ENCODE measurements around the gene DCUN1D5. TPM values are rescaled to one million over a fixed set of nuclear protein-coding genes. Genes with fewer than 3 reads are reported as not detected.

DCUN1D5 gene
- total RNA-seq, 4 donors from 2014 or later, result 27.6 to 50.1 (median 33.8) TPM

GRCh38 chr11:103110391-103110790 is 18.4 kb upstream of the DCUN1D5 start:
- H3K36me3 ChIP-seq, result no peaks in the 10 kb centered on the region
- H3K9me3 ChIP-seq, result no peaks in the 10 kb centered on the region
- H3K4me3 ChIP-seq, result peak overlapping the region in 1 of 4 donors; percentile 74
- H3K27me3 ChIP-seq, result no peaks in the 10 kb centered on the region
- peaks cover 0 to 9% (median 0%) of the 10 kb centered on the region in 4 donors for H3K4me1 ChIP-seq
- DNase-seq, result no peak
- no peak overlapping the region for H3K27ac ChIP-seq
- TF ChIP-seq POLR2A (IDR thresholded peaks at IDR 0.05) (no peak), CTCF (IDR thresholded peaks at IDR 0.05) (no peak)

- peaks cover 0 to 9% (median 0%) of the 10 kb centered on the region in 4 donors for H3K4me1 ChIP-seq
- TF ChIP-seq POLR2A (IDR thresholded peaks at IDR 0.05) (no peak), CTCF (IDR thresholded peaks at IDR 0.05) (no peak)
- H3K27ac ChIP-seq, result peak overlapping the region; percentile 3 to 75 (median 28)
- H3K9me3 ChIP-seq, result no peaks in the 10 kb centered on the region
- no peaks in the 10 kb centered on the region for H3K27me3 ChIP-seq
- DNase-seq, result peak in 2 of 3 donors; percentile 16 to 44
- H3K36me3 ChIP-seq, result no peaks in the 10 kb centered on the region
- H3K4me3 ChIP-seq, result peak overlapping the region; percentile 54 to 74 (median 59)
Observed at GRCh38 chr11:103109818-103110388, 17.9 kb upstream of the DCUN1D5 start.

- Histone ChIP-seq H3K27ac (peak within 1 kb of the TSS; percentile 3 to 75 (median 28)), H3K4me3 (peak within 1 kb of the TSS; percentile 54 to 74 (median 59)), H3K36me3 (no peaks in the 10 kb centered on the region), H3K9me3 (no peaks in the 10 kb centered on the region), H3K27me3 (no peaks in the 10 kb centered on the region), H3K4me1 (peaks cover 0 to 9% (median 0%) of the 10 kb centered on the region in 4 donors)
- DNase-seq, result peak; percentile 80 to 94 (median 89)
- TF ChIP-seq POLR2A (IDR thresholded peaks at IDR 0.05) (no peak), CTCF (IDR thresholded peaks at IDR 0.05) (peak; percentile 16 to 60 (median 42))
Observed at GRCh38 chr11:103108933-103109817, 17.2 kb upstream of the DCUN1D5 start, which contains the start of gene DYNC2H1. DYNC2H1 (plus strand) TSS chr11:103109426; CDS start chr11:103109575, 149 bp downstream.

- no peaks in the 10 kb centered on the region for H3K36me3 ChIP-seq
- H3K27me3 ChIP-seq, result no peaks in the 10 kb centered on the region
- no peak for DNase-seq
- no peaks in the 10 kb centered on the region for H3K4me1 ChIP-seq
- no peak for TF ChIP-seq CTCF (IDR thresholded peaks at IDR 0.05)
- no peak overlapping the region for H3K4me3 ChIP-seq
- H3K9me3 ChIP-seq, result no peaks in the 10 kb centered on the region
- H3K27ac ChIP-seq, result no peak overlapping the region
Observed at GRCh38 chr11:103097279-103097678, 5.3 kb upstream of the DCUN1D5 start.

GRCh38 chr11:103091064-103091800 is 728 bp downstream of the DCUN1D5 start:
- H3K4me1 ChIP-seq, result peaks cover 0 to 14% (median 6%) of the 10 kb centered on the region in 4 donors
- peaks cover 0 to 4% (median 0%) of the 10 kb centered on the region in 3 donors for H3K36me3 ChIP-seq
- H3K4me3 ChIP-seq, result peak overlapping the region; percentile 83 to 98 (median 91)
- no peaks in the 10 kb centered on the region for H3K27me3 ChIP-seq
- TF ChIP-seq CTCF (IDR thresholded peaks at IDR 0.05) (no peak), POLR2A (IDR thresholded peaks at IDR 0.05) (no peak)
- DNase-seq, result peak; percentile 28 to 64 (median 58)
- peak overlapping the region; percentile 81 to 89 (median 85) for H3K27ac ChIP-seq
- no peaks in the 10 kb centered on the region for H3K9me3 ChIP-seq

Data from Peyer's patch (tissue), 4 donors.